PC-9 (cell line): ENCODE data around the gene MBOAT7. TPM values are rescaled to one million over a fixed set of nuclear protein-coding genes. Genes with fewer than 3 reads are reported as not detected.

Experiments
- BruUV-seq: library from RNA; stranded (reverse); fragments of 400-500 nt; replicated peaks from 2 replicates; lab custom pipeline; 2021; lab: Mats Ljungman, UMichigan
- CTCF ChIA-PET: fragments of 300-600 bp; sonication (Branson Sonifier 250); formaldehyde crosslinking; loops from one replicate; lab custom pipeline; 2022; ENCODE audit warnings: antibody characterized with exemption; lab: Charles Lee
- POLR2A ChIA-PET: fragments of 300-600 bp; sonication (Branson Sonifier 250); formaldehyde crosslinking; loops from one replicate; lab custom pipeline; 2022; ENCODE audit warnings: antibody characterized with exemption; ENCODE audit not compliant: unreplicated experiment; lab: Charles Lee
- DNase-seq, 2 experiments: peaks; one replicate each; pipeline versions ENCODE4 v3.0.0 to v3.0.0-alpha.2; 2015 to 2022; ENCODE audit warnings: mixed read lengths in 1 of 2
- H2AFZ ChIP-seq: fragments of 200-600 bp; sonication (generic); 2 replicates; pipeline ENCODE4 v1.8.1; 2017; ENCODE audit warnings: antibody characterized with exemption
- H3F3A ChIP-seq: fragments of 200-600 bp; sonication (generic); 2 replicates; pipeline ENCODE4 v1.8.1; 2017; ENCODE audit warnings: antibody characterized with exemption, mild to moderate bottlenecking, low read depth; ENCODE audit not compliant: insufficient read depth
- H3K27ac ChIP-seq: fragments of 200-600 bp; sonication (generic); 2 replicates; pipeline ENCODE4 v1.6.1; 2016; ENCODE audit warnings: mixed run types
- H3K27me3 ChIP-seq: fragments of 200-600 bp; sonication (generic); 2 replicates; pipeline ENCODE4 v1.6.1; 2016; ENCODE audit warnings: low read depth, mixed run types; ENCODE audit not compliant: insufficient read depth
- H3K36me3 ChIP-seq: fragments of 200-600 bp; sonication (generic); 2 replicates; pipeline ENCODE4 v1.6.1; 2016; ENCODE audit warnings: low read depth, mixed run types
- H3K4me1 ChIP-seq: fragments of 200-600 bp; sonication (generic); replicated peaks from 2 replicates; pipeline ENCODE4 v1.6.1; 2016; ENCODE audit warnings: mixed run types; ENCODE audit not compliant: insufficient read depth
- H3K4me2 ChIP-seq: fragments of 200-600 bp; sonication (generic); 2 replicates; pipeline ENCODE4 v1.6.1; 2017; ENCODE audit warnings: mixed run types
- H3K4me3 ChIP-seq: fragments of 200-600 bp; sonication (generic); 2 replicates; pipeline ENCODE4 v1.6.1; 2016; ENCODE audit warnings: mixed run types
- H3K79me2 ChIP-seq: fragments of 200-600 bp; sonication (generic); 2 replicates; pipeline ENCODE4 v1.6.1; 2017; ENCODE audit warnings: low read depth, mixed run types
- H3K9me2 ChIP-seq: fragments of 200-600 bp; sonication (generic); 2 replicates; pipeline ENCODE4 v1.8.1; 2017; ENCODE audit warnings: mild to moderate bottlenecking; ENCODE audit not compliant: insufficient read depth
- H3K9me3 ChIP-seq: fragments of 200-600 bp; sonication (generic); 2 replicates; pipeline ENCODE4 v1.8.1; 2016; ENCODE audit warnings: low read depth; ENCODE audit not compliant: insufficient read depth
- H4K20me1 ChIP-seq: fragments of 200-600 bp; sonication (generic); 2 replicates; pipeline ENCODE4 v1.8.1; 2017; ENCODE audit not compliant: insufficient read depth
- EZH2 ChIP-seq: fragments of 200-600 bp; sonication (generic); IDR thresholded peaks from 2 replicates; pipeline ENCODE4 v1.8.0; 2017; ENCODE audit warnings: antibody characterized with exemption, low read depth
- intact Hi-C: fragments of 100-400 bp; cut with micrococcal nuclease; formaldehyde crosslinking; loops from one replicate; pipeline ENCODE4 v1.10.0; 2022; ENCODE audit not compliant: unreplicated experiment
- total RNA-seq: library from RNA; stranded (reverse); gene quantifications from 2 replicates; pipeline ENCODE4 v1.2.3, GENCODE V29; 2021
- TF ChIP-seq, protein P1 (sequence below): fragments of 200-600 bp; sonication (generic); conservative IDR thresholded peaks from 2 replicates; pipeline ENCODE4 v1.6.1; 2017; ENCODE audit warnings: mixed run types, antibody characterized with exemption, mild to moderate bottlenecking, moderate library complexity

Gene MBOAT7
- total RNA-seq, 1 experiment from 2014 or later = 494 TPM

DNA sequence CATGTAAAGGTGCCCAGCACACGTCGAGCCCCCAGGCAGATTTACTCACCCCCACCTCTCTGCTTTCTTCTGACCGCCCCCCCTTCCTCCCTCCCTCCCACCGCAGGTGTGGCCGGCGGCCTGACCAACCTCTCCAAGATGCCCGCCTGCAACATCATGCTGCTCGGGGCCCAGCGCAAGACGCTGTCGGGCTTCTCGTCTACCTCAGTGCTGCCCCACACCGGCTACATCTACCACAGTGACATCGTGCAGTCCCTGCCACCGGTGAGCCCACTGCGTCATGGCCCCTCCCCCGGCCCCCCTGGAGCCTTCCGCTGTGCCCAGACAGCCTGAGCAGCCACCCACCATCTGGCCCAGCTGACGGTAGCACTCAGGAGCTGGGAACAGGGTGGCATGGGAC is 65.0 kb downstream of the MBOAT7 start:
- no peaks in the 10 kb centered on the region for H3K79me2 ChIP-seq
- ChIA-PET POLR2A (no interaction called here), CTCF (no interaction called here)
- no peak overlapping the region for H3K4me3 ChIP-seq
- no peak overlapping the region for H3K4me2 ChIP-seq
- DNase-seq = no peak
- no peaks in the 10 kb centered on the region for H3K9me3 ChIP-seq
- no peaks in the 10 kb centered on the region for H3K4me1 ChIP-seq
- no TSS peak for BruUV-seq
- TF ChIP-seq EZH2 = no peak
- TF ChIP-seq, protein P1, sequence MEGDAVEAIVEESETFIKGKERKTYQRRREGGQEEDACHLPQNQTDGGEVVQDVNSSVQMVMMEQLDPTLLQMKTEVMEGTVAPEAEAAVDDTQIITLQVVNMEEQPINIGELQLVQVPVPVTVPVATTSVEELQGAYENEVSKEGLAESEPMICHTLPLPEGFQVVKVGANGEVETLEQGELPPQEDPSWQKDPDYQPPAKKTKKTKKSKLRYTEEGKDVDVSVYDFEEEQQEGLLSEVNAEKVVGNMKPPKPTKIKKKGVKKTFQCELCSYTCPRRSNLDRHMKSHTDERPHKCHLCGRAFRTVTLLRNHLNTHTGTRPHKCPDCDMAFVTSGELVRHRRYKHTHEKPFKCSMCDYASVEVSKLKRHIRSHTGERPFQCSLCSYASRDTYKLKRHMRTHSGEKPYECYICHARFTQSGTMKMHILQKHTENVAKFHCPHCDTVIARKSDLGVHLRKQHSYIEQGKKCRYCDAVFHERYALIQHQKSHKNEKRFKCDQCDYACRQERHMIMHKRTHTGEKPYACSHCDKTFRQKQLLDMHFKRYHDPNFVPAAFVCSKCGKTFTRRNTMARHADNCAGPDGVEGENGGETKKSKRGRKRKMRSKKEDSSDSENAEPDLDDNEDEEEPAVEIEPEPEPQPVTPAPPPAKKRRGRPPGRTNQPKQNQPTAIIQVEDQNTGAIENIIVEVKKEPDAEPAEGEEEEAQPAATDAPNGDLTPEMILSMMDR = no peak
- no peaks in the 10 kb centered on the region for H3F3A ChIP-seq
- 0 out of 2 replicates have a peak, but pooled peaks cover 4% of the 10 kb centered on the region for H4K20me1 ChIP-seq
- peaks cover 5% of the 10 kb centered on the region; the same call in 1 of the 2 replicates for H3K36me3 ChIP-seq
- no peaks in the 10 kb centered on the region for H3K9me2 ChIP-seq
- no peaks in the 10 kb centered on the region for H3K27me3 ChIP-seq
- no peak overlapping the region for H2AFZ ChIP-seq
- intact Hi-C loops = no loop called here
- H3K27ac ChIP-seq = no peak overlapping the region

DNA sequence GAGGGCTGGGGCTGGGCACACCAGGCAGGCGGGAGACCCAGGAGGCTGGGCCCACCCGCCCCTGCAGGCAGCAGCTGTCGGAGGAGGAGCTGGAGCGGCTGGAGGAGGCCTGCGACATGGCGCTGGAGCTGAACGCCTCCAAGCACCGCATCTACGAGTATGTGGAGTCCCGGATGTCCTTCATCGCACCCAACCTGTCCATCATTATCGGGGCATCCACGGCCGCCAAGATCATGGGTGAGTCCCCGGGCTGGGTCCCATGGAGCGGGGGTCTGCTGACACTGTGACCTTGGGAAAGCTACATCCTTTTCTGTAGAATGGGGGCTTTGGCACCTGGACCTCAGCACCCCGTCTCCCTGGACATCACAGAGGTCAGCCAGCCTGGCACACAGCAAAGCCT is 65.7 kb downstream of the MBOAT7 start:
- no peaks in the 10 kb centered on the region for H3K27me3 ChIP-seq
- H3K9me3 ChIP-seq = no peaks in the 10 kb centered on the region
- H3F3A ChIP-seq = no peaks in the 10 kb centered on the region
- intact Hi-C loops = no loop called here
- no peak overlapping the region for H3K4me2 ChIP-seq
- CTCF ChIA-PET = no interaction called here
- H3K27ac ChIP-seq = no peak overlapping the region
- H3K79me2 ChIP-seq = no peaks in the 10 kb centered on the region
- H3K4me1 ChIP-seq = no peaks in the 10 kb centered on the region
- POLR2A ChIA-PET = interaction anchor here (0.7 kb wide), 1 partner anchor 20 kb away, joined by 3 read pairs; no protein-coding TSS in a partner anchor
- H2AFZ ChIP-seq = no peak overlapping the region
- no TSS peak for BruUV-seq
- no peak for DNase-seq
- H4K20me1 ChIP-seq = 0 out of 2 replicates have a peak, but pooled peaks cover 5% of the 10 kb centered on the region
- no peaks in the 10 kb centered on the region for H3K9me2 ChIP-seq
- H3K36me3 ChIP-seq = peaks cover 2% of the 10 kb centered on the region; the same call in 1 of the 2 replicates
- no peak for TF ChIP-seq EZH2
- TF ChIP-seq, protein P1 = no peak
- H3K4me3 ChIP-seq = no peak overlapping the region

Other genes with a start within 250 kb of the MBOAT7 start
- gene CACNG8, start 226.6 kb downstream of the MBOAT7 start, total RNA-seq = 2.9 and 3.8 TPM in 2 replicates
- gene CACNG6, start 197.9 kb downstream of the MBOAT7 start, total RNA-seq = 11.5 and 18.7 TPM in 2 replicates
- gene VSTM1, start 125.7 kb downstream of the MBOAT7 start, total RNA-seq = 0.59 TPM in 1 of 2 replicates, not detected in the other
- not detected in 2 replicates for gene TARM1, start 108.2 kb downstream of the MBOAT7 start, total RNA-seq
- gene OSCAR, start 88.8 kb downstream of the MBOAT7 start, total RNA-seq = 0.87 and 2.4 TPM in 2 replicates
- gene NDUFA3, start 86.7 kb downstream of the MBOAT7 start, total RNA-seq = 119 and 134 TPM in 2 replicates
- 35.8 and 47.4 TPM in 2 replicates for gene TFPT, start 73.9 kb downstream of the MBOAT7 start, total RNA-seq
- gene PRPF31, start 73.8 kb downstream of the MBOAT7 start, total RNA-seq = 86.1 and 109 TPM in 2 replicates
- 83.0 and 89.1 TPM in 2 replicates for gene CNOT3, start 51.8 kb downstream of the MBOAT7 start, total RNA-seq
- gene LENG1, start 29.9 kb downstream of the MBOAT7 start, total RNA-seq = 5.0 and 6.7 TPM in 2 replicates
- gene TMC4, start 16.4 kb downstream of the MBOAT7 start, total RNA-seq = 175 and 194 TPM in 2 replicates
- gene TSEN34, start 1.7 kb upstream of the MBOAT7 start, total RNA-seq = 134 and 162 TPM in 2 replicates
- gene RPS9, start 11.3 kb upstream of the MBOAT7 start, total RNA-seq = 1,266 and 1,888 TPM in 2 replicates
- gene LILRB3, start 33.4 kb upstream of the MBOAT7 start, total RNA-seq = not detected in 2 replicates
- not detected in 2 replicates for gene LILRA6, start 53.2 kb upstream of the MBOAT7 start, total RNA-seq
- not detected in 2 replicates for gene LILRB5, start 67.7 kb upstream of the MBOAT7 start, total RNA-seq
- gene LILRB2, start 91.5 kb upstream of the MBOAT7 start, total RNA-seq = not detected in 2 replicates
- not detected in 2 replicates for gene LILRA5, start 123.6 kb upstream of the MBOAT7 start, total RNA-seq
- not detected in 2 replicates for gene LILRA4, start 149.6 kb upstream of the MBOAT7 start, total RNA-seq
- gene LAIR1, start 175.4 kb upstream of the MBOAT7 start, total RNA-seq = not detected in 2 replicates
- gene TTYH1, start 225.9 kb upstream of the MBOAT7 start, total RNA-seq = 1.6 and 2.4 TPM in 2 replicates